HK-2 (cell line): ENCODE measurements around the gene MCM5.
"Not testable (repeated sequence)": the region's sequence is repeated elsewhere in the genome, so short reads cannot be mapped to it uniquely, and the experiment has no call there.

Experiments used
- DNase-seq: peaks from one replicate; pipeline ENCODE4 v3.0.0-alpha.2; 2018; ENCODE audit not compliant: unreplicated experiment

MCM5 gene

DNA sequence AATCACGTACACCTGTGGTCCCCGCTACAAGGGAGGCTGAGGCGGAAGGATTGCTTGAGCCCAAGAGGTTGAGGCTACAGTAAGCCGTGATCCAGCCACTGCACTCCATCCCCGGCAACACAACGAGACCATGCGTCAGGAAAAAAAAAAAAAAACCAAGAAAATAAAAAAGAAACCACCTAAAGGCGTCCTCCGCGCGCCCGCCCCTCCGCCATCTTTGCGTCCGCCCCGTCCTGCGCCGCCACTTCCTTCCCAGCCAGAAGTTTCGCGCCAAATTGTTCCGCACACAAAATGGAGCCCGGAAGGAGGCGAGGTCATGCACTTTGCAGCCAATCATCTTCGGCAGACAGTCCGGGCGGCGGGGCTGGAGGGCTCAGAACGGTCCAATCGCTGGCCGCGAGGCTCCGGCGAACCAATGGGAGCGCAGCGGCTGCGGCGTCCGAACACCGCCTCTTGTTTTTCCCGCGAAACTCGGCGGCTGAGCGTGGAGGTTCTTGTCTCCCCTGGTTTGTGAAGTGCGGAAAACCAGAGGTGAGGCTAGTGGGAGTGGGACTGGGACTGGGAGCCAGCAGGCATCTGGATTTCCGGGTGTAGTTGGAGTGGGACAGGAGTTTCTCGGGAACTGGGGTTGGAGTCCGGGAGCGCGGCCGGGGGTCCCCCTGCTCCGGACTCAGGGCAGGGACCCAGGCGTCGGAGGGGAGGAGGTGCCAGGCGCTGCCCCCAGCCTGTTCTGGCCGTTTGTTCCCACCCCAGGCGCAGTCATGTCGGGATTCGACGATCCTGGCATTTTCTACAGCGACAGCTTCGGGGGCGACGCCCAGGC is at the start of gene MCM5:
Gene MCM5 (plus strand): TSS at position 463 of the 823 bp plus-strand sequence. CDS start 299 bp downstream, at position 762.
- peak; percentile 97 for DNase-seq

DNA sequence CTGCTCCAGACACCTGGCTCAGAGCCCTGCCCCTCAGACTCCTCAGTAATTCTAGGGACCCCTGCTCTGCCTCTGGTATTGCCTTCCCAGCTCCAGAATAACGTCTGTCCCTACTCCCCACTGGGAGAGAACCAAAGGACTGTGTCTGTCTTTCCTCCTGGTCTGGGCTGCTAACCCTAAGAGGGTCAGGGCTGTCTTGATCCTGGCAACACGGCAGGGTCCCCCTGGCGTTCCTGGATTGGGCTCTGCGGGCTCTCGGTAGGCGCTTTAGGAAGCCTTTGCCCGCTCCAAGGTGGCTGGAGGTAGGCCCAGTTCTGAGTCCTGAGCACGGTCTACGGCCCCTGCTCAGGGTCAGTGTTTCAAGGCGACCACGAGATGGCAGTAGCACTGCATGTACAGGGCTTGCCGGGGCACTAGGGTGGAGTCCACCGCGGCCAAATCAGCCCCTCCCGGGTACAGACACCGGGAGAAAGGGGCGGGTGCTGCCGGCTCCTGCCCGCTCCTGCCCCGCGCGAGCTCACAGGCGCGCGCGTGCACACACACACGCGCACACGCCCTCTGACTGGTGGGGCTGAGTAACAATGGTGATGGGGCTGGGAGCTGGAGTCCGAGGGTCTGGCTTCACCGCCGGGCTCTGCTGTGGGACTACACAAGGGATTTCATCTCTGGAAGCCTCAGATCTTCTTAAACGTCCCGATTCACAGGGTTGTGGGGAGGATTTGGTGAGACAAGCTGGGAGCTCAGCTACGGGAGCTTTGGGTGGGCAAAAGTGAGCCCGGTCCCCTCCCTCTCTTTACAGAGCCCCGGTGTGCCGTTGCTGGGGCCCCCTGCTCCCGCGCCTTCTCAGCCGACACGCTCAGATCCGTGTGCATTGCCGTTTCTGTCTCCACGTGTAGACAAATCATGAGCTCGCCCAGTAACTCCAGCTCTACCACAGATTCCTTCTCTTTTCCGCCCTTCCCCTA is 49.1 kb upstream of the MCM5 start:
- peak; percentile 92 for DNase-seq

DNA sequence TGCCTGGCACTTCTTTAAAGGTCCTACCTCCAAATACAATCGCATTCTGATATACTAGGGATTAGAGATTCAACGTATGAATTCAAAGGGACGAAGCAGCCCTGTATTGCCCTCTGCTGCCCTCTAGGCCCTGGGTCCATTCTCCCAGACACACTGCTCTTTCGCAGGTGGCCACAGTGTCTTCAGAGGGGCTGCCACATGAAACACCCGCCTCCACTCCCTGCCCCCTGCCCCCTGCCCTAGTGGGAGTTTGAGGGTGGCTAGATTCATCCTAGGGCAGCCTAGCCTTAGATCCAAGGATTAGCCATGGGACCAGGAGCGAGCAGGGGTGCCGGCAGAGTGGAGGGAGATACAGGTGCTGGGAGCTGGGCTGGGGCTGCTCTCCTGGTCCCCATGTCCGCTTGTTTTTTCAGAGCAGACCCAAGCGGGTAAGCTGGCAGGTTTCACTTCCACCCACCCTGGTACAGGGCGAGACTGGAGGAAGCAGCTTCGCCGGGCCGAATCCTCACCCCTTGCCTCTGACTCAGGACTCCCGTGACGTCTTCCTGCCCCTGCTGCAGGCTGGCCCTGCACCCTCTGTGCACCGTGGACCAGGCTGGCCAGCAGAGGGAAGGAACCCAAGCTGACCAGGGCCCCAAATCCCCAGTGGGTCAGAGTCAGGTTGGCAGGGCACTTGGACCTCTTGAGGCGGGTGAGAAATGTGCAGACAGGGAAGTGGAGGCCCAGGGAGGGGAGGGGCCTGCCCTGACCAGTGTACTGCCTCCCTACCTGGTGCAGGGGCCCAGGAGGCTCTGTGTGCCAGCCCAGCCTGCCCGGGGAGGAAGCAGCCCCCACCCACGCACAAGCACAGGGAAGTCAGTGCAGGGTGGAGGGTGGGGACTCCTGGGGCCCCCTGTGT is 47.5 kb upstream of the MCM5 start:
- DNase-seq: peak; percentile 26

DNA sequence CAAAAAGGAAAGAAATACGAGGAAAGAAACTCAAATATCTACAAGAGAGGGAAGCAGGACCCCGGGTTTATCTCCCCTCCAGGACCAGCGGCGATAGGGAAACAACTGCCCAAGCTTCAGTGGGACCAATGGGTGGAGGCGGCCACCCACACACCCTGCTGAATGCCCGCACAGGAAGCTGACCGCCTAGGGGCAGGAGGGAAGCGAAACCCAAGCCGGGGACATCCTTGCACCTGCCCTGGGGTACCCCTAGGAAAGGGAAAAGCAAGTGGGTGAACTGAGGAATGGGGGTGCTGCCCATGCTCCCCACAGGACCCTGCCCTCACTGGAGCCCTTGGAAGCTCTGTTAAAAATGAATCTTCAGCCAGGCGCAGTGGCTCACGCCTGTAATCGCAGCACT is 46.6 kb upstream of the MCM5 start:
- DNase-seq: no peak

DNA sequence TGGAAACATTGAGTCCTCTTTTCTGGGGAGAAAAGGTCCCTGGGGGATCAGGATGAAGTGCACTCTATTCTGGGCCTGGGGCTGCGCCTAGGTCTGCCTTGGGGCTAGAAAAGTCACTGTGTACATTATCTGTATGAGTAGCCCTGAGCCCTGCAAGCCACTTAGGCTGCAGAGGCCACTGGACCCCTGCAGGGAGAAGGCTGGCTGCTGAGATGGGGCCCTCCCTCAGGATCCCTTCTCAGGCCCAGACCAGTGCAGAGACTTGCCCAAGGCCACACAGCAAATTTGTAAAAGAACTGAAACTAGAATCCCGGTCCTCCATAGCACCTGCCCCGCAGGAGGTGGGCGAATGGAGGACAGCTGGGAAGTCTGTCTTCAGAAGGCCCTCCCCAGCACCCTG is 45.9 kb upstream of the MCM5 start:
- no peak for DNase-seq

DNA sequence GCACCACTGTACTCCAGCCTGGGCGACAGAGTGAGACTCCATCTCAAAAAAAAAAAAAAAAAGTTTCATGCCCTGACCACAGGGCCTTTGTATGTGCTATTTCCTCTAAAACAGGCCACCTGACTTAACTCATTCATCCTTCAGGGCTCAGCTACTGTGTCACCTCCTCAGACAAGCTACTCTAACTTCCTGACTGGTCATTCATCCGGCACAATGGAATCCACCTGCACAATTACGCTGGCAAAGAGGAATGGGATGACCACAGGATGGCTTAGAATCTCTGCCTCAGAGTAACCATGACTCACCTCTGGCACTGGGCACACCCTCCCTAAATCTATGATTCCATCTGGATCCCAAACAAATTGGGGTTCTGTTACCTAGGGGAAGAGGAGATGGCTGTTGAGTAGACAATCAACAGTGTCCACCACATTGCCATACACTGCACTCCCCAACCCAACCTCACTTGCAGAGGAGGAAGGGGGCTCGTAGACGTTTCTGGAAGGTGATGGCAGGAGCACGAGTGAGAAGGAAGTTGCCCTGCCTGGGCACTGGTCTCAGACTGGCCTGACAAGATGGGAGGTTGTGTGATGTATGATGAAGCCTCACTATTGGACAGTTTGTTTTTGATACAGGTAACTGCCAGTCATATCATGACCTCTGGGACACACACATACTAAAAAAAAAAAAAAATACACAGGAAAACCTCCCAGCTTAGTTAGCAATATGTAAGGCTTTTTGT is 41.9 kb upstream of the MCM5 start:
- peak; percentile 47 for DNase-seq

DNA sequence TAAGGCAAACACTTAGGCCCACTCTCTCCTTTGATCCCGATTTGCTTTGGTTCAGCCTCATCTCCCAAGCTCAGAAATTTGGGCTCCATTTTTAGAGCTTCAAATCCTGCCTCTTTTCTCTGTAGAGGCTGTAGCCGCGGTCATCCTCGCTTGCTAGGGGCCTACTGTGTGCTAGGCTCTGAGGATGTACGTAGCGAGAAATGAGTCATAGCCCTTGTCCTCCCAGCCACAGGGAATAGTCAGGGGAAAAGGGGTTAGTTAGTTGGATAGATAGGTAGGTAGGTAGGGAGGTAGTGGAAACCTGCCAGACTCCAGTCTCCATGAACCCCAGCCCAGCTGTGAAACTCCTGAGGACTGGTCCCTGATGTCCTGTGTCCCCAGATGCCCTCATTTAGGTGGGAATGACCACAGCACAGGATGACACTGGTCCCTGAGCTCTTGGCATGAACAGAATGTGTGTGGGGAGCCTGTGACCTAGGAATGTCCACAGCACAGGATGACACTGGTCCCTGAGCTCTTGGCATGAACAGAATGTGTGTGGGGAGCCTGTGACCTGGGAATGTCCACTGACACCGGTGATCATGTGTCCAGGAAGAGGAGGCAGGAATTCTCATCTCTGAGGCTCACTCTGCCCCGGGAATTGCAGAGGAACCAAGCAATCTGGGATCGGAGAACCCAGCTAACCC is 40.4 kb upstream of the MCM5 start:
- no peak for DNase-seq

DNA sequence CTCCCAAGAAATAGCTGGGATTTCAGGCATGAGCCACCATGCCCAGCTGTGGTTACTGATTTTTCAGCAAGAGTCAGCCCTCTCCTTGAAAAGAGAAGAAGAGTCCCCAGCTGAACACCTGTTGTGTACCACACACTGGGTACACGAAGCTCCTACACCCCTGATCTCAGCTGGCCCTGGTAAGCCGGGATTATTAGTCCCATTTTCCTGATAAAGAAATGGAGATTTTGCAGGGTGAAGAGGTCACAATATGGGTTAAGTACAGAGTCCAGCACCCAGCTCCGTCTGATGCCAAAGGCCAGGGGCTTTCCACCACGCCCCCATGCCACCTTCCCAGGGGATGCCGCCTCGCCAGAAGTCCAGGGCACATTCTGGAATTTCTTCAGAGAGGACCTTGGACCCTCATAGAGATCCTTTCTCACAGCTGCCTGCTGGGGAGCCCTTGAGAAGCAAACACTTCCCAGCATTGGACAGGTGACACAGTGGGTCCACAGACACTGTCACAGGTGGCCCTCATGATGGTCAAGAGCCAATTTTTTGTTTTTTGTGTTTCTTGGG is 38.9 kb upstream of the MCM5 start:
- no peak for DNase-seq

DNA sequence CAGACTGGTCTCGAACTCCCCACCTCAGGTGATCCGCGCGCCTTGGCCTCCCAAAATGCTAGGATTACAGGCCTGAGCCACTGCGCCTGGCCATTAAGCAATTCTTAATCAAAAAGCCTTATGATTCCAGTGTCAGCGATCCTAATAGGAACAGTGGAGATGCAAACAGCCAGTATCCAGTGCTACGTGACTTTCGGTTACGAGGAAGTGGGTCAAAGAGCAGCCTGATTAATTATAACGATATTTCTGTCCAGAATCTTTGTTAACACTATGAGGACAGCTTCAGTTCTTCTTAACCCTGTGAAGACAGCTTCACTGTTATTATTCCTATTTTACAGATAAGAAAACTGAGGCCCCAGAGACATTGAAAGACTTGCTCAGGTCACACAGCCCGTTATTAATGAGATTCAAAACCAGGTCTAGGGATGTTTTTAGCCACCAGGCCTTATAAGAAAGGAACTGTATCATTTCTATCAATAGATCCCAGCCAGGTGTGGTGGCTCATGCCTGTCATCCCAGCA is 36.3 kb upstream of the MCM5 start:
- no peak for DNase-seq

DNA sequence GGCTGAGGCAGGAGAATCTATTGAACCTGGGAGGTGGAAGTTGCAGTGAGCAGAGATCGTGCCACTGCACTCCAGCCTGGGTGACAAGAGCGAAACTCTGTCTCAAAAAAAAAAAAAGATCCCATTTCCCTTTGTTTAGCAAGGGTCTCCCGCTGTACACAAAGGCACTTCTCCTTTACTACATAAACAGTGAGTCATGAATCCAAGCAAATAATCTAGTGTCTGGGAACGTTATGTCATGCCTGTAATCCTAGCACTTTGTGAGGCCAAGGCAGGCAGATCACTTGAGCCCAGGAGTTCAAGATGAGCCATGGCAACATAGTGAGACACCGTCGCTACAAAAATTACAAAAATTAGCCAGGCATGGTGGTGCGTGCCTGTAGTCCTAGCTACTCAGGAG is 35.7 kb upstream of the MCM5 start:
- DNase-seq: not testable (repeated sequence)

DNA sequence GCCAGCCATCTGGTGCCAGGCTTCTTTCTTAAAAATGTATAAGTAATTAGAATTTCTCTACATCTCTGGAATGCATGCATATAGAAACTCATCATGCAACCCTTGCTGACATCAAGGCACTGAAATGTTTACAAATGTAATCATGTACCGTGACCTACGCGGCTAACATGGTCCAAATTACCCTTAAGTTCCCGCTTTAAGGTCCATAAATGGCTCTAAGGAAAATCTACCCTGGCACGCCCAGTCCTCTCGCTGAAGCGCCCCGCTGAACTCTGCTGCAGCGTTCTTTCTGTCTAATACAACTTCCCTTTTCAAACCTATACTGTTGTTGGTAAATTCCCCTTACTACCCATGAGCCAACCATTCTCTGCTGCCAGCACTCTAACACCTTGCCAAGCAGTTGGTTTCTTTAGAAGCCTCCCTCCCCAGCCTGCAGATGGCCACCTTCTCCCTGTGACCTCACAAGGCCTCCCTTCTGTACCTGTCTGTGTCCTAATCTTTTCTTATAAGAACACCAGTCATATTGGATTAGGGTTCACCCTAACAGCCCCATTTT is 32.5 kb upstream of the MCM5 start:
- DNase-seq: no peak

DNA sequence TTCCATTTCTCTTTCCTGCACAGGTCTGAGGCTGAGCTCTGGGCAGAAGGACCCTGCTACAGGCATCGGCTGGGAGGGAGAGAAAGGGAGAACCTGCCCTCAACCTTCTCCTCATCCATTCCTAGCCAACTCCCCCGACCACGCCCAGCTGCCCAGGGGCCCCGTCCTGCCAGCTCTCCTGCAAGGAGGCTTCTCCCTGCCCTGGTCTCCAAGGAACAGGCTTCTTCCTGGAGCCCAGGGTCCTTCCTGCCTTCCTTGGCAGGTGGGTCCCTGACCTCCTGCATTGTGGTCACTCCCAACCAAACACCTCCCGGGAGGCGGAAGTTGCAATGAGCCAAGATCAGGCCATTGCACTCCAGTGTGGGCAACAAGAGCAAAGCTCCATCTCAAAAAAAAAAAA is 31.6 kb upstream of the MCM5 start:
- no peak for DNase-seq

DNA sequence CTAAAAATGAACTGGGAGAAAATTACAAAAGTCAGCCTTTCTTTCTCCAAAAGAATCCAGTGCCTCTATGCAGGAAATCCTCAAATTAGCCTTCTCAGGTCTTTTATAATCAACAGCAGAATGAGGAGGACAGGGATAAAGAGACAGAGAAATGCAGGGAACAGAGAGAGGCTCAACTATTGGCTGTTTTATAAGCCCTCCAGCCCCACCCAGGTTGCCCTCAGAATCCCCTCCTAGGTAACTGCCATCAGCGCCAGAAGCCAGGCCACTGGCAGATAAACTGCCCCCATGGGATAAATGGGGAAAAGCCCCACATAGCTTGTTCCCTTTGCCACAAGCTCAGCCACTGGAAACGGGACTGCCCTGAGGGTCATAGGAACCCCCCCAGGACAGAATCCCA is 29.9 kb upstream of the MCM5 start:
- no peak for DNase-seq

DNA sequence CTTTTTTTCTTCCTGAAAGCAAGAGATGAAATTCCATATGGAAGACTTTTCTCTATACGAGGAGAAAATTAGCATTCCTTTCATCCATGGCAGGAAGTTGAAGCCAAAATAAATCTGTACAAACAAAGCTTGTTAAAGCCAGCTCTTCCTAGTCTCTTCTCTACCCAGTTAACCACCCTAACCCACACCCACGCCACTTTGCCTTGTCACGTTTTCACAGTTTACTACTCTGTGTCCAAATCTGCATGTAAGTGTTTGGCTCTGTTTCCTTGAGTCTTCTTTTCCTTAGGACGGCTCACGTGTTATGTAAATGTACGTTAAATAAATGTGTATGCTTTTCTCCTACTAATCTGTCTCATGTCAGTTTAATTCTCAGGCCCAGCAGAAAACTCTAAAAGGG is 26.2 kb upstream of the MCM5 start:
- DNase-seq: no peak

DNA sequence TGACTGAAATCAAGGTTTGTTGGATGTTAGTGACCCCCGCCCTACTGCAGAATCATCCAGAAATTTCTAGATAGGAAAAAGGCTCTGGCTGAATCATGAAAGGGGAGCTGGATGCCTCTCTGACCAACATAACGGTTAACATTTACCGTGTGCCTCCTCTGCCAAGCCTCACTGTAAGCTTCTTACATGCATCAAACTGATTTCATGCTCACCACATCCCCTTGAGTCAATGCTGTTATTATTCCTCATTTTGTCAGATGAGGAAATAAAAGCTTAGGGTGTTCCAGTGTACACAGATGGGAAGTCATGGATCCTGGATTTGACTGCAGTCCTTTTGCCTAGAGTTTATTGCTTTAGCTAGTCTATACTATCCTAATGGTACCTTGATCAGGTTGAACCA is 24.9 kb upstream of the MCM5 start:
- no peak for DNase-seq

DNA sequence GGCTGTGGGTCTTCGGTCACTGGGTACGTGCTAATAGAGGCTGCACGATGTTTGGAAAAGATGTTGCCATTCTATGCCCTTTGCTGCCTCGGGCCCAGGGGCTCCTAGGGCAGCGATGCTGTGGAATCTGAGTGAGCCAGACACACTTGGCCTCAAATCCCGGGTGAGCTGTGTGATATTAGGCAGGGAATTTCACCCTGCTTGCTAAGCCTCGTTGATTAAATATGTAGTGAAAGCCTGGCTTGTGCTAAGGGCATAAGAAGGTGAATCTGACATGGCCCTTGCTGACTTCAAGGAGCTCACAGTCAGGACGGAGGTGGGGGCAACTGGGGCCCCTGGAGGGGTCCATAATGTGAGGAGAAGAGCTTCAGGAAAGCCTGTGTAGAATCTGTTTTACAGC is 24.4 kb upstream of the MCM5 start:
- DNase-seq: no peak

DNA sequence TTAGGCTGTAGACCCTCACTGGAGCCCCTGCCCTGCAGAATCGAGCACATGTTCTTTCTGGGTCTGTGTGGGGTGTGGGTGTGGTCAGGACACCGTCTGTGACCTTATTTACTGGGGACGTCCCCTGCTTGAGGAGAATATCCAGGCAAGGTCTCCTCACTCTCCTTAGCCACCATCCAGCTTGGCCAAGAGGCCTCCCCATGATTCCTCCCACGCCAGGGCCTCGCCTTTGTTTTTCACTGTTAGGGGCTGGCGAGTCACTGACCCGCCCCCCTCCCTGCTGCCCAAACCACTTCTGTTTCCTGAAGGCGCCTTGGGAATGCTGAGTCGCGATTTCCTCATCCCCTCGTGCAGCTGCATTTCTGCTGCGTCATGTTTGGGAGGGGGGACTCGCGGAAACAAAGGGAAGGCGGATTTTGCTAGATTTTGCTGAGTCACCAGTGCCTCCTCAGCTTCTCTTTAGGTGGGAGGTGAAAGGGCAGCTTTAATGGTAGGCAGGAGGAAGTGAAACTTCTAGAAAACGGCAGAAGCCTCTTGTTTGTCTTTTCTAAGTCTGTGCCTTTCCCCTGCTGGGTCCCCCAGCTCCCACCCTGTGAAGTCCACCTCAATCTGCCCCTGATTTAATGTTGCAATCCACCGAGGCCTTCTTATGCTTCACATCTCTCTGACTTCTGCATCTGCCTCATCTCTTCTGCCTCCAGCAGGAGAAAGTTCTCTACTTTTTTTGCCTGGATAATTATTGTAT is 23.0 kb upstream of the MCM5 start:
- peak; percentile 91 for DNase-seq

DNA sequence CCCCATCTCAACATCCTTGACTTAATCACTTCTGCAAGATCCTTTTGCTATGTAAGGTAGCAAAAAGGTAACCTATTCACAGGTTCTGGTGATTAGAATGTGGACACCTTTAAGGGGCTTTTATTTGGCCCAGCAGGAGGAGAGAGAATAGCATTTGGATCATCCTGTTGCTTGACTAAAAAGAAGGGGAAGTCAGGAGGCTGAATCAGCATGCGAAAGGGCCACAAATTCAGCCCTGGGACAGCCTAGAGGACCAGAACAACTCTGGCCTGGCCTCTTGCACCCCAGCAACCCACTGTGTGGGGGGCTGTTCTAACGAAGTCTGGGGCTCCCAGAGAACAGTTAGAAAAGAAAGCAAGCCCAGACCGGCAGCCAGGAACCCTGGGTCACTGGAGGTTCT is 22.2 kb upstream of the MCM5 start:
- DNase-seq: no peak

DNA sequence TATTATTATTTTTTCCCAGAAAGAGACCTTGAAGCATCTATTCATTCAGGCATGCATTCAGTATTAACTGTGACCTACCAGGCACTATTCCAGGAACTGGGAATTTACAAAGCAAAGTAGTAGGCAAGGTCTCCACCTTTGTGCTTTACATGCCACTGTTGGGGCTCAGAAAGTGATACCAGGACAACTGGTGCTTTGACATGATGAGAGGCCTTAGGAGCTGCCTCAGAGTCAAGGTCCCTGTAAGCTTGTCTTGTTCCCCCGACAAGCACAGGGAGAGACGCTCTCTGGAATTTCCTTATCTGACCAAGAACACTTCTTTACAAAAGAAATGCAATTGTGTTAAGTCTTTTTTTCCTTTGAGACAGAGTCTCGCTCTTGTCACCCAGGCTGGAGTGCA is 21.3 kb upstream of the MCM5 start:
- DNase-seq: no peak
